Panc1 (cell line): Measurements from ENCODE around the gene RAB1B. TPM values are rescaled to one million over a fixed set of nuclear protein-coding genes. Genes with fewer than 3 reads are reported as not detected.

ENCODE experiments used
- ATAC-seq: fragments of 200-7000 bp; cut with Tn5 transposase; 2 replicates; pipeline ENCODE4 v1.9.1; 2020; ENCODE audit warnings: mild to moderate bottlenecking, moderate library complexity
- BruUV-seq: library from RNA; stranded (reverse); fragments of 400-500 nt; replicated peaks from 2 replicates; lab custom pipeline; 2021; lab: Mats Ljungman, UMichigan
- CTCF ChIA-PET: fragments of 300-600 bp; sonication (Branson Sonifier 250); formaldehyde crosslinking; loops from one replicate; lab custom pipeline; 2022; ENCODE audit warnings: antibody characterized with exemption; lab: Charles Lee
- POLR2A ChIA-PET: fragments of 300-600 bp; sonication (Branson Sonifier 250); formaldehyde crosslinking; loops from one replicate; lab custom pipeline; 2022; ENCODE audit warnings: antibody characterized with exemption; lab: Charles Lee
- DNase-seq: peaks from one replicate; pipeline ENCODE4 v3.0.0-alpha.2; 2010; ENCODE audit warnings: low read depth, low spot score
- H3K27ac ChIP-seq: 2 replicates; pipeline ENCODE4 v1.5.1; 2011; ENCODE audit warnings: mild to moderate bottlenecking, low read length, inconsistent platforms
- H3K27me3 ChIP-seq: fragments of 200-500 bp; sonication (Bioruptor generic); 2 replicates; pipeline ENCODE4 v1.6.0; 2014; ENCODE audit warnings: low read length, inconsistent platforms; ENCODE audit not compliant: control insufficient read depth, insufficient read depth
- H3K36me3 ChIP-seq: fragments of 200-500 bp; sonication (Bioruptor generic); 2 replicates; pipeline ENCODE4 v1.5.1; 2014; ENCODE audit warnings: inconsistent platforms, mild to moderate bottlenecking, low read length, moderate library complexity; ENCODE audit not compliant: control insufficient read depth, insufficient read depth
- H3K4me1 ChIP-seq: 2 replicates; pipeline ENCODE4 v1.5.1; 2011; ENCODE audit warnings: inconsistent platforms, mild to moderate bottlenecking, low read length, moderate library complexity; ENCODE audit not compliant: control insufficient read depth, insufficient read depth
- H3K4me3 ChIP-seq, 2 experiments: 2 replicates each; pipeline ENCODE4 v1.5.1; 2011 to 2012; ENCODE audit warnings: low read depth in 2 of 2, low read length in 2 of 2, mild to moderate bottlenecking in 2 of 2, inconsistent platforms in 1 of 2, moderate library complexity in 1 of 2
- H3K9me3 ChIP-seq: fragments of 200-500 bp; sonication (Bioruptor generic); 2 replicates; pipeline ENCODE4 v1.5.1; 2014; ENCODE audit warnings: low read depth, mild to moderate bottlenecking, inconsistent platforms, low read length, moderate library complexity; ENCODE audit not compliant: control insufficient read depth, insufficient read depth
- CTCF ChIP-seq: fragments of 450-650 bp; IDR thresholded peaks from 2 replicates; pipeline ENCODE4 v1.5.1; 2017; ENCODE audit warnings: mild to moderate bottlenecking
- POLR2AphosphoS5 ChIP-seq: IDR thresholded peaks from 2 replicates; pipeline ENCODE4 v1.6.1; 2012; ENCODE audit warnings: mild to moderate bottlenecking, low read depth, low read length, moderate library complexity
- REST ChIP-seq, 2 experiments: IDR thresholded peaks; 2 replicates each; pipeline ENCODE4 v1.6.1; 2011 to 2012; ENCODE audit warnings: low read depth in 2 of 2, control low read depth in 1 of 2, low read length in 1 of 2, mild to moderate bottlenecking in 1 of 2, moderate library complexity in 1 of 2; ENCODE audit not compliant: insufficient read depth in 1 of 2
- SIN3A ChIP-seq: IDR thresholded peaks from 2 replicates; pipeline ENCODE4 v1.6.1; 2012; ENCODE audit warnings: low read depth, mild to moderate bottlenecking, low read length, moderate library complexity, borderline replicate concordance; ENCODE audit not compliant: insufficient read depth
- TCF7L2 ChIP-seq: IDR thresholded peaks from 2 replicates; pipeline ENCODE4 v1.6.1; 2011; ENCODE audit warnings: mild to moderate bottlenecking, low read depth, low read length, inconsistent platforms
- in situ Hi-C: cut with HindIII; loops from 2 replicates; pipeline ENCODE4 v1.10.0; 2016; ENCODE audit warnings: low sequenced_read_pairs, low pct_unique_long_range_greater_than_20kb
- intact Hi-C: fragments of 100-400 bp; cut with micrococcal nuclease; formaldehyde crosslinking; loops from one replicate; pipeline ENCODE4 v1.10.0; 2022; ENCODE audit not compliant: unreplicated experiment
- total RNA-seq: library from RNA; stranded (reverse); gene quantifications from one replicate; pipeline ENCODE4 v1.2.1, GENCODE V29; 2021; ENCODE audit not compliant: unreplicated experiment

Gene RAB1B
- total RNA-seq, 1 experiment from 2014 or later: 256 TPM

- DNase-seq (no peak), ATAC-seq (peak; percentile 1)
- Histone ChIP-seq H3K9me3 (no peaks in the 10 kb centered on the region), H3K4me3 (peak overlapping the region; percentile 72 to 83), H3K27ac (peak overlapping the region; percentile 86), H3K4me1 (peaks cover 6% of the 10 kb centered on the region), H3K27me3 (no peaks in the 10 kb centered on the region), H3K36me3 (no peaks in the 10 kb centered on the region)
- TF ChIP-seq CTCF: no peak
- no peak for TF ChIP-seq POLR2AphosphoS5
- no peak for TF ChIP-seq SIN3A
- TF ChIP-seq REST (IDR thresholded peaks at IDR 0.05; ENCODE audit: insufficient read depth in 1 of 2, low read depth in 2 of 2, low read length in 1 of 2): no peak
- TF ChIP-seq TCF7L2: no peak
- CTCF ChIA-PET: interaction anchor here (0.6 to 2.1 kb wide), 12 partner anchors 11 to 150 kb away, joined by 3 to 17 read pairs (median 5); partner anchors contain the start of genes B4GAT1, MRPL11, RIN1 and YIF1A
- intact Hi-C loops (no loop called here), in situ Hi-C loops (no loop called here)
- POLR2A ChIA-PET: interaction anchor here (1.6 kb wide), 1 partner anchor 34 kb away, joined by 6 read pairs; no protein-coding TSS in a partner anchor
- no TSS peak for BruUV-seq
Observed at GRCh38 chr11:66311470-66311964, 43.1 kb downstream of the RAB1B start.

- Histone ChIP-seq H3K27me3 (no peaks in the 10 kb centered on the region), H3K27ac (peak overlapping the region; percentile 86), H3K4me3 (peak overlapping the region; percentile 72 to 83), H3K36me3 (no peaks in the 10 kb centered on the region), H3K9me3 (no peaks in the 10 kb centered on the region), H3K4me1 (peaks cover 6% of the 10 kb centered on the region)
- ChIA-PET CTCF (interaction anchor here (0.5 to 2.1 kb wide), 16 partner anchors 8 to 202 kb away, joined by 3 to 17 read pairs (median 5); partner anchors contain the start of genes B4GAT1, DPP3, MRPL11 and RIN1), POLR2A (interaction anchor here (0.7 to 1.6 kb wide), 3 partner anchors 24 to 53 kb away, joined by 3 to 6 read pairs (median 4); partner anchors contain the start of gene RIN1)
- intact Hi-C loops: loop anchor here (2.0 kb wide), 1 partner anchor 17 kb away; no protein-coding TSS in a partner anchor
- in situ Hi-C loops: no loop called here
- TF ChIP-seq TCF7L2 (no peak), POLR2AphosphoS5 (no peak), REST (IDR thresholded peaks at IDR 0.05; ENCODE audit: insufficient read depth in 1 of 2, low read depth in 2 of 2, low read length in 1 of 2) (no peak), SIN3A (0 out of 2 replicates have a peak, but pooled peaks have one; percentile 50), CTCF (peak; percentile 99)
- ATAC-seq (peak; percentile 89), DNase-seq (peak; percentile 87)
- BruUV-seq: no TSS peak
Observed at GRCh38 chr11:66311965-66312548, 43.6 kb downstream of the RAB1B start.
